ENCODE data around the gene HERC5.
A peak's percentile ranks its signal among the peaks of the same experiment; 100 is the strongest.

HERC5 gene

DNA sequence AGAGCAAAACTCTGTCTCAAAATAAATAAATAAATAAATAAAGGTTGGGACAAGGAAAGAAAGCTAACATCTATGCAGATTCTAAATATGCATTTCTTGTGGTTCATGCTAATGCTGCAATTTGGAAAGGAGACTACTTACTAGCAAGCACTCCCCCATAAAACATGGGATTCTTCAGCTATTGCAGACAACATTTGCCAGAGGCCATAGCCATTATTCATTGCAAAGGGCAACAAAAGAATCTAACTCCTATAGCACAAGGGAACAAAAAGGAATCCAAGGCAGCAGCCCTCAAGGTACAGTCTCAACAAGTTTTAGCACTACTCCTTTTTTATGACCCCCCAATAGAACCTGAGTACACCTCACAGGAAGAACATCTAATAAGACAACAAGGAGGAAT lies 8.0 kb upstream of the HERC5 start:
- DNase-seq, result no peak

DNA sequence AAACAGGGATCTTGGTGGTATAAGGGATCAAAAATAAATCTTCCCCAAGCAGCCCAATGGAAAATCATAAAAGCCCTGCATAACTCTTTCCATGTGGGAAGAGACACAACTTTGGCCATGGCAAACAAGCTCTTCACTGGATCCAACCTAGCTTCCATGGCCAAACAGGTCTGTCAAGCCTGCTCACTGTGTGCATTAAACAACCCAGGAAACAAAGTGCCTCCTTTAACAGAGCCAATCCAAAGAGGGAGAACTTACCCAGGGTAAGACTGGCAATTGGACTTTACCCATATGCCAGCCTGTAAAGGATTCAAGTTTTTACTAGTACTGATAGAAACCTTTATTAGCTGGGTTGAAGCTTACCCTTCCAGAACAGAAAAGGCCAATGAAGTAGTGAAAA lies 7.6 kb upstream of the HERC5 start:
- no peak for DNase-seq

DNA sequence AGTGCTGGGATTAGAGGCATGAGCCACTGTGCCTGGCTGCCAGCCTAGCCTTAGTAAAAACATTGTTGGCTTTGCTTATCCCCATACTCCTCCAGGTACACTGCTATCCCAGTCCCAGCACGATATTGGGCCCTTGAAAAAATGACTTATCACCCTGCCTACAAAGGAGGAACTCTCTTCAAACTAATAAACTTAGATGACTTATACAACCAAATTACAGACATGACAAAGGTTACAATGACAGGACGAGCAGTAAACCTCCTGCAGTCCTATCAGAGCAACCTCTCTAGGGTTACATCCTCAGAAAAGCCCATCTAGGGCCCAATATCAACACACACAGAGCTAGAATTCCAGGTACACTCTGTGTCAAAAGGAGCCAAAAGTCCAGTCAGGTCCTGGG lies 5.7 kb upstream of the HERC5 start:
- DNase-seq, result no peak

DNA sequence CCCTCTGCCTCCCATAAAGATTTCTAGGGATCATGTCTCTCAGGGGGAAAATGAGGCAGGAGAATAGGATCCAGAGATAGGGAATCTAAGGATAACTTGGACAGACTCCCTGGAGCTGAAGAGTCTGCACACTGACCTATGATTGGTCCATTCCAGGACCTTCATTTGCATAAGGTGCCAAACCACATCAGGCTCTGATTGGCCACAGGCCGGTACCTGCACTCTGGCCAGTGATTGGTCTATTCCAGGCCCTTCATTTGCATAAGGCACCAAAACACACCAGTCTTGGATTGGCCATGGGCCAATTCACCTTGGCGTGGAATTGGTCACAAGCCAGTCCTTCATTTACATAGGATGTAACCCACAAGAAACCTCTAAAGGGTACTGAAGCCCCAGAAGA lies 4.0 kb upstream of the HERC5 start:
- no peak for DNase-seq

DNA sequence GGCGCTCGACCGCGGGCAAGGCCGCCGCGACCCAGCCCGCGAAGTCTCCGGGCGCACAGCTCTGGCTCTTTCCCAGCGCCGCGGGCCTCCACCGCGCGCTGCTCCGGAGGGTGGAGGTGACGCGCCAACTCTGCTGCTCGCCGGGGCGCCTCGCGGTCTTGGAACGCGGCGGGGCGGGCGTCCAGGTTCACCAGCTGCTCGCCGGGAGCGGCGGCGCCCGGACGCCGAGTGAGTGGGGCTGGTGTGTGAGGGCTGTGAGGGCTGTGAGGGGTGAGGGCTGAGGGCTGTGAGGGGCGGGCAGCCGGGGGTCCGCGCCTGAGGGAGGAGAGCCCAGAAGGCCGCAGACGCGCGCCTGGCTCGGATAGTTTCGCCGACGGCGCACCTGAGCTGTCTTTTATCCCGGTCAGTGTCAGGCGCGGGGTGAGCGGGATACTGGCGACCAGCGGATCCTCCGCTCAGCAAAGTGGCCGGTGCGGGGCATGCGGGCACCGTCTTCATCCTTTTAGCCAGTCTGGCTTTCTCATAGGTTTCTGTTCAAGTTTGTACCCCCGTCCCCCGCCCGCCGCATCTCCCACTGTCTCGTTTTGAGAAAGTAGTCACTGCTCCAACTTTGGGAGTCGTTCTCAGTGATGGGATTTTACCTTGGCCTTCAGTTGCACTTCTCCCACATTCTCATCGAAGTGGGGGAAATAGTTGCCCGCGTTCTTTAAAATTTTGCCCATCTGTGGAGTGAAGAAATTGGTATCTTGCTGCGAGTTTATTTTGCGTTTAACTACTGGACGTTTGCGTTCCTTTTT lies 586 bp downstream of the HERC5 start:
- peak; percentile 23 for DNase-seq

DNA sequence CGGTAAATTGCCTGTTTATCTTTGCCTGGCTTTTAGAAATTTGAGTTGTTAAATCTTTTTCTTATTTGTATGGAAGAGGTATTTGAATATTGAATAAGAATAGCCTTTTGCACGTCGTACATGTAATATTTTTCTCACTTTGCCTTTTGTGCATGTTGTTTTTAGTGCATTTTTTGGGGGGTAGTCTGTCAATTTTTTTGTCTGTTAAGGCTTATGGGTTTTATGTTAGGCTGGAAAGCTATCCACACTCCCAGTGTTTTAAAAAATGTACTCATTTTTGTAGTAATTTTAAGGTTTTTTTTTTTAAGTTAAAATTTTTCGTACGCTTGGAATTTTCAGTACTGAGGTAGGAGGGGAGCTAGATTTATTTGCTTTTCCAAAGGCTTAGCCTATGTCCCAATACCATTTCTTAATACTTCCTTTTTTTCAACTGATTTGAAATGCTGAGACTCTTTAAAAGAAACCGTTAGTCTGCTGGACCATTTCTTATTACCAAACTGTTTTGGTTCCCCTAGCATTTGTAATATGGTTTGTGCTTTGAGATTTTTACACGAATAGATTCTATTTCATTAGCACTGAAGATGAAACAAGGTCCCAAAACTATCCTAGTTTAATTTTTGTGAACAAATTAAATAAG lies 1.3 kb downstream of the HERC5 start:
- DNase-seq, result no peak

DNA sequence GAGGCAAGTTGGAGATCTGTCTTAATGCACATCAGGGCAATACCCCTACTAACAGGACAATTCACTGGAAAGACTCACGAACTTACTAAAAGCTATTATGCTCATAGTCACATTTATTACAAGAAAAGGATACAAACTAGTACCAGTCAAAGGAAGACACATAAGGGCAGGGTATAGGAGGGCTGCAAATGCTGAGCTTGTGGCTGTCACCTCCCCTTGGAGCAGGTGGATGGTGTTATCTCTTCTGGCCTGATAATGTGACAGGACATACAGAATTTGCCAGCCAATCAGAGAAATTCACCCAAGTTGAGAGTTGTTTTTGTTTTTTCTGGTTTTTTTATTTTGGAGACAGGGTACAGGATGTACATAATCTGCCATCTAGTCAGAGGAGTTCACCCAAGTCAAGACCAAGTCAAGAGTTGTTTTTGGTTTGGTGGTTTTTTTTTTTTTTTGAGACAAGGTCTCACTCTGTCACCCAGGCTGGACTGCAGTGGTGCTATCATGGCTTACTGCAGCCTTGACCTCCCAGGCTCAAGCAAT lies 8.8 kb downstream of the HERC5 start:
- DNase-seq, result no peak

DNA sequence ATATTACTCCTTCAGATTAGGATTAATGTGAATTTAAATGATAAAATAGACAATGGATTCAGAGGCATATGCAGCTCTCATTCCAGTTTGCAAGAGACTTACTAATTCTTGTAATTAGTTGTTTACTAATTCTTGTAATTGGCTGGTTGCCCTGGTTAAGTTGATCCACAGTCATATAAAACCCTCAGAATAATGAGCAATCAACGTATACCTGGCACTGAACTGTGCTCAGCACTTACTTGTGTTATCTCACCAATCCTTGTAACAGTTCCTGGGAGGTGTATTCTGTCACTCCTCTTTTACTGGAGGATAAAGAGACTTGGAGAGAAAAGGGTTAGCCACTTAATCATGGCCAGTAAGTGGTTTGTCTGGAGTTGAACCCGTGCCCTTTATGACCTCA lies 10.5 kb downstream of the HERC5 start:
- no peak for DNase-seq

DNA sequence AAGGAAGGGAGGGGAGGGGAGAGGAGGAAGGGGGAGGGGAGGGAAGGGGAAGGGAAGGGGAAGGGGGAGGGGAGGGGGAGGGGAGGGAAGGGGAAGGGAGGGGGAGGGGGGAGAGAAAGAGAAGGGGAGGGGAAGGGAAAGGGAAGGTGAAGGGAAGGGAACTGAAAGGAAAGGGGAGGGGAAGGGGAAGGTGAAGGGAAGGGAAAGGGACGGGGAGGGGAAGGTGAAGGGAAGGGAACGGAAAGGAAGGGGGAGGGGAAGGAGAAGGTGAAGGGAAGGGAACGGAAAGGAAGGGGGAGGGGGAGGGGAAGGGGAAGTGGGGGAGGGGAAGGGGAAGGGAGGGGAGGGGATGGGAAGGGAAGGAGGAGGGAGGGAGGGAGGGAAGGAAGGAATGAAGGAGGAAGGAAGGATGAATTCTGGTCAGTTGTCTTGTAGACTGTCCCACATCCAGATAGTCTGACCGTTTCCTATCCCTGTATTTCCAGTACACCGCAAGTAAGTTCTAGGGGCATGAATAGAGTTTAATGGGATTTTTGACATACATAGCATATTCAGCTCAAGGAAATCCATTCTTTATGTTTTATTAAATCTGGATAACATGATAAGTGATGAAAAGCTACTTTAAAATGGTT lies 20.4 kb downstream of the HERC5 start:
- DNase-seq, result no peak

DNA sequence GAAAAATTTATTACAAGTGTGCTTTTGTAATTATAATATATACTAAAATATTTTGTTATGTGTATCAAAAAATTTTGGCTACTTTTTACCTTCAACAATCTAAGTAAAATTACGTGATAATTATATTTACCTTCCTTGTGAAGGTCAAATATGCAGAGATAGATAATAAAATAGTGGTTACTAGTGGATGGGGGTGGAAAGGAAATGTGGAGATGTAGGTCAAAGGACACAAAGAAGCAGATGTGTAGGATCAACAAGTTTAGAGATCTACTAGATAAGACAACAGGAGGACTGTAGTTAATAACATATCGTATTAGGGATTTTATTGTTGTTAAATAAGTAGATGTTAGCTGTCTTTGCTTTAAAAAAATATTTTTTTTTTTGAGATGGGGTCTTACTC lies 21.3 kb downstream of the HERC5 start:
- no peak for DNase-seq

DNA sequence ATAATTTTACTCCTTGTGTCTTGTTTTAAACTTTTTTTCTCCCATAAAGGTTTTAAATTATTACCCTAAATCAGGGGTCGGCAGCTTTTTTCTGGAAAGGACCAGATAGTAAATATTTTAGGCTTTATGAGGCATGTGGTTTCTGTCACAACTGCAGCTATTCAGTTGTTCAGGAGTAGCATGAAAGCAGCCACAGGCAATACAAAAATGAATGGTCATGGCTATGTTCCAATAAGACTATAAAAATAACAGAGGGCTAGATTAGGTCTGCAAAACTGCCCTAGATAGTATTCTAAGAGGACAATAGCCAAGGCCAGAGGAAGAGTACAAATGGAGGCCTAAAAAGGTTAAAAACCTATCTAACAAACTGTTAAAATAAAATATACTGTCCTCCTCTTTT lies 24.6 kb downstream of the HERC5 start:
- no peak for DNase-seq

DNA sequence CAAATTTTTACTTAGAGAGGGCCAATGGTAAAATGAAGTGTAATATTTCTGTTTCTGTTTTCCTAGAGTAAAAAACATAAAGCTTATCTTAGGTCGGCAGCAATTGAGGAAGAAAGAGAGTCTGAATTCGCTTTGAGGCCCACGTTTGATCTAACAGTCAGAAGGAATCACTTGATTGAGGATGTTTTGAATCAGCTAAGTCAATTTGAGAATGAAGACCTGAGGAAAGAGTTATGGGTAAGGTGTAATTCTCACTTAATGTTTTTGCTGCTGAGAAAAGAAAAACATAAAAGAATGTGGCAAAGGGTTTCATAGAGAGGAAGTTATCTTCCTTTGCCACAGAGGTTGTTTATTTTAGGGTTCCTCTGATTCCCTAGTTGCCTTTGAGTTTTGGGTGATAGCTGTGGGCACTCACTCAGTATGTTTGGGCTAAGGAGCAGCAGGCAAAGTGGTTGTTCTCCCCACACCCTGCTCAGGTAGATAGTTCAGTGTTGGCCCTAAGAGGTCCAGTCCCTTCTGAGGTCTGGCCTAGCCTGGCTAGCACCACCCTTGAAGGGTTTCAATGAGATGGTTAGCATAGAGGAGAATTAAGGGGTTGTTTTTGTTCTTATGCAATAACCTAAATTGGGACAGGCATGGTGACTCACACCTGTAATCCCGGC lies 32.3 kb downstream of the HERC5 start:
- DNase-seq, result no peak

DNA sequence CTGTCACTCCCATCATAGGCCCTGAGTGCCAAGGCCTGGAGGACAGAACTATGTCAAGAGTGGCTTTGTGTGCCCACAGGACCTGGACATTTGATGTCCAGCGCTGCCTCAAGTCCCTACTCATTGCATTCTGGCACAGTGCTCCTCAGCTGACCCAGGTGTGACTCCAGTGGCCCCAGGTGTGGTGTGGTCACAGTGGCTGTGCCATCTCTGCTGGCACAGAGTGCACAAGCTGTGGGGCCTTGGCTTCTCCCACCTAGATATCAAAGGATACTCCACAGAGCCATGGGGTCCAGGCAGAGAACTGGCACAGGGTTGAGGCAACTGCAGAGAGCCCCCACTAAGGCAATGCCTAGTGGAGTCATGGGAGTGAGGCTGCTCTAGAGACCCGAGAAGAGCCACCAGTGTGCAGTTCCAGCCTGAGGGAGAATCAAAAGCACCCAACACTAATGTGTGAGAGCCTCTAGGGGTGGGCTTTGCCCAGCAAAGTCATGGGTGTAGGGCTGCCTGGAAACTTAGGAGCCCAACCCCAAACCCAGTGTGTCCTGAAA lies 41.0 kb downstream of the HERC5 start:
- no peak for DNase-seq

DNA sequence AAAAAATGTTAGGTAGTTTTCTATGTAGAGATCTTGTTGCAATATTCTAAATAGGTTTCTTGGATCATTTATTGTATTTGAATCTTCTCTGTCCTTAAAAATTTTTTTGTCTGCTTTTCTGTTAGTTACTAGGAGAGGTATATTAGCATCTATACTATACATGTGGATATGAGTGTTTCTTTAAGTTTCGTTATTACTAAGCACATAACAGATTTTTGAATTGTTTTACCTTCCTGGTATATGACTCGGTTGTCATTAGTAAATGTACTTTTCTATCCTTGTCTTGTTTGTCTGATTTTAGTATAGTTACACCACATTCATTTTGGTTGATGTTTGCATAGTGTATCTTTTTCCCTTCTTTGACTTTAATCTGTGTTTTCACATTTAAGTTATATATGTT lies 46.4 kb downstream of the HERC5 start:
- DNase-seq, result no peak

DNA sequence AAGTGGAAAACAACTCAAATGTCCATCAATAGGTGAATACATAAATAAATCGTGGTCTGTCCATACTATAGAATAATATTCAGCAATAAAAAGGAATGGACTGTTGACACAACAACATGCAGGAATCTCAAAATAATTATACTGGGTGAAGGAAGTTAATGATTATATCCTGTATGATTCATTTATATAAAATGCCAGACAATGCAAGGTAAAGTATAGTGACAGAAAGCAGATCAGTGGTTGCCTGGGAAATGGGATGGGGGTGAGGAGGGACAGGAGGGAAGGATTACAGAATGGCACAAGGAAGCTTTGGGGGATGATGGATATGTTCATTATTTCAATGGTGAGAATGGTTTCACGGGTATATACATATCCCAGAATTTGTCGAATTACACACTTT lies 54.3 kb downstream of the HERC5 start:
- no peak for DNase-seq

DNA sequence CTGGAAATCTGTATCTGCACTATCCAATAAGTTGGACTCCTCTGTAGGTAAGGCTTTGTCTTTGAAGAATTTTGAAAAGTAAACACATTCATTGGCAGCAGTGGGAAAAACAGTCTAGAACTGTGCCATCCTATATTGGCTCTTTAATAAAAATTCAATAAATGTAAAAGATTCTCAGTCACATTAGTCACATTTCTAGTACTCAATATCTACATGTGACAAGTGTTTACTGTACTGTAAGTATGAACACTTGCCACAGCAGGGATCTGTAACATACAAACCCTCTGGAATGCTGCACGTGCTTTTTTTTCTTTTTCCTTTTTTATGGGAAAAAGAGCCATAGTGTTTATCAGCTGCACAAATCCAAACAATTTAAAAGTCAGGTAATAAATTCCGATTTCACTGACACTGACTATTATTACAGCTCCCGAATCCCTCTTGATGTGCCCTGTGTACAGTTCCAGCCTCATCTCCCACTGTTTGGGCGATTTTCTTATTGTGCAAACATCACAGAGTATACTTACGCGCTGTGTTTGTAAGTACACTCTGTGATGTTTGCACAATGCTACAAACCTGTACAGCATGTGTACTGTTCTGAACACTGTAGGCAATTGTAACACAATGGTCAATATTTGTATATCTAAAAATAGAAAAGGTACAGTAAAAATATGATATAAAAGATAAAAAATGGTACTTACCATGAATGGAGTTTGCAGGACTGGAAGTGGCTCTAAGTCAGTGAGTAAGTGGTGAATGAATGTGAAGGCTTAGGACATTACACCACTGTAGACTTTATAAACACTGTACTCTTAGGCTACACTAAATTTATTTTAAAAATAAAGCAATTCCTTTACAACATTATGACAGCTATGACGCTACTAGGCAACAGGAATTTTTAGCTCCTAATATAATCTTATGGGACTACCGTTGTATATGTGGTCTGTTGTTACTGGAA lies 57.9 kb downstream of the HERC5 start:
- DNase-seq, result no peak

DNA sequence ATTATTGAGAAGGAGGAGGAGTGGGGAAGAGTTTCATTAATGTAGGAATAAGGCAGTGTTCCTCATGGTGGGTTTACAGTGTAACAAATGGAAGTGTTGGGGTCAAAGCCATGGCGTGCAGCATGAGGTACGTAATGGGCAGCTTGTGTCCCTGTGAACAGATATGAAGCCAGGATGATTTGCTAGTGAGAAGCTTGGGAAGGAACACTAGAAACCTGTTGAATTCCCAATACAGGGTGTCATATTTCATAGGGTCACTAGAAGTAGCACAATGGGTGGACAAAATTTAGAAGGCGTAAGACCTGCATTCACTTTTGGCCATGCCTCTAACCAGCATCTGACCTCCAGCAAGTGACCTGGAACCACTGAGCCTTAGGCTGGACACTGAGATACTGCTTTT lies 59.8 kb downstream of the HERC5 start:
- no peak for DNase-seq

DNA sequence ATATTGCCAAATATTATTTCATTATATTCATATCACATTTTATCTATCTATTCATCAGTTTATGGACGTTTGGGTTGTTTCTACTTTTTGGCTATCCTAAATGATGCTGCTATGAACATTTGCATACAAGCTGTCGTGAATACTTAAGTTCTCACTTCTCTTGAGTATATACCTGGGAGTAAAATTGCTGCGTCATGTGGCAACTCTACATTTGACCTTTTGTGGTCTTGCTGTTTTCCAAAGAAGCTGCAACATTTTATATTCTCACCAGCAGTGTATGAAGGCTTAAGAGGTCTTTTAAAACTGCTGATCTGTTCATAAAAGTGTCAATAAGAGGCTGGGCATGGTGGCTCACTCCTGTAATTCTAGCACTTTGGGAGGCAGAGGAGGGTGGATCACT lies 60.9 kb downstream of the HERC5 start:
- no peak for DNase-seq

DNA sequence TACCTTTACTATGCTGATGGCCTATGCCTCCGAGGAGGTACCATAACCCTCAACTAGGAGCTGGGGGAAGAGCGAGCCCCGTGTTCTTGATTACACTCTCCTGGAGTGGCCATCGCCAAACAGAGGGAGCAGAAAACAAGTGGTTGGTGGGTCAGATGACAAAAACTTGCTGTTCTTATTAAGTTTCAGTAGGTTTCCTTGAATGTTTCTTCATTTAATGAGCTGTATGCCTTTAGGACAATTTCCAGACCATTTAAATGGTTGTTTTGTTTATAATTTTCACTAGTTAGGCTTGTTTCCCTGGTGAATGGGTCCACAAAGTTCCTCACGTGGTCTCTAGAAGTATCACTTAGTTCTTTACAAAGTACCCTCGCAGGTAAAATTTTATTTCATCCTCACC lies 62.0 kb downstream of the HERC5 start:
- DNase-seq, result no peak

DNA sequence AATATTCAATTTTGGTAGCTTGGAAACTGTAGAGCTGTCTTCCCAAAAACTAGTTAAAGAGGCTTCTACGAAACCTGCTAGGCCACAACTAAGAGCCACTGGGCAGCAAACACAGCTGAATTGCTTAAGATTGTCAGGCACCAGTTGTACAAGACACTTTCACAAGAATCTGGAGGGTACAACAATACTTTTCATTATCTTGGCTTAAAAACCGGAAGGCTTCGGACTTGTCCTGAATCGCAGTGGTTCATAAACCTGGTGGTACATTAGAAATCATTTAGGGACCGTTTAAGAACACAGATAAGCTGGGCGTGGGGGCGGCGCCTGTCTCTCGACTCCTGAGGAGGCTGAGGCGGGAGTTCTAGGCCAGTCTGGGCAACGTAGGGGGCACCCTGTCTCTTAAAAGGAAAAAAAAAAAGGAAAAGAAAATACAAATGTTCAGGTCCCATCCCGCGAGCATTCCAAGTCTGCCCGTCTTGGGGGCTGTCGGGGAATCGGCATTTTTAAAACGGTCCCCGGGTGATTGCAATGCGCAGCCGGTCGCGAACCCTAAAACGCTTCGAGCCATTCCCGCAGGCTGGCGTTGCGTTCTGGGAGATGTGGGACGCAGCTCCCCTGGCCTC lies 65.9 kb downstream of the HERC5 start:
- peak; percentile 9 to 19 for DNase-seq

DNA sequence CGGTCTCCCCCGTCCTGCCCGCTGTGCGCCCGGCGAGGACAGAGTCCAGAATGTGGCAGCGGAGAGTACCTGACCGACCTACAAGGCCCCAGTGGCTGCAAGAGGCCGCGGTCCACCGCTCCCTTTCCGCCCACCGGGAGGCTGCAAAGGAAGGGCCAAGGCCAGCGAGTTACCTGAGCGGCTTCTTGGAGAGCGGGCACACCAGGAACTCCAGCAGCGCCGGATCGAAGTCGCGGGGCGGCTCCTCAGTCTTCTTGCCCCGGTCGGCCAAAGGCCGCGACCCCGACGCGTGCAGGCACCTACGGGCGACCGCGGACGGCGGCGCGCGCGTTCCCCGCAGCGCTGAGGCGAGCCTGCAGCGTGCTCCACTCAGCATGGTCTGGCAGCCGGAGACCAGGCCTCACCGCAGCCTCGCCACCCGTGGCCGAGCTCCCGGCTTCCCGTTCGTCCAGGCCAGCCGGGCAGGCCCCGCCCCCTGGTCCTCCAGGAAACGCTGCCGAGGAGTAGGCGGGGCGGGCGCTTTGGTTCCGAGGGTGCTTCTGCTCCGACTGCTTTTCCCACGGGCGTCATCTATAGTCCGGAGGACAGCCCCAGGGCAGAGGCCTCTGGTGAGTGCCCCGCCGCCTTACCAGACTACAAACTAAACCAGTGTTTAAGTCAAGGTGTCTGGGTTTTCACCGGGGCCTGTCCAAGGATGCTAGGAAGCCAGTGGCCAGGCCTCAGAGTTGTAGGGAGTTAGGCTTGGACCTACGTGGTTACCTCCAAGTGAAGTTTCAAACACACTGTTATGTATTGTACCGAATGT lies 66.6 kb downstream of the HERC5 start, which contains the start of gene PYURF:
PYURF (minus strand) TSS at position 452 of the 805 bp plus-strand sequence; CDS start at position 376, 76 bp downstream.
- peak; percentile 57 to 58 for DNase-seq
